H9 (cell line): ENCODE results near the gene PLB1. TPM values are rescaled to one million over a fixed set of nuclear protein-coding genes. Genes with fewer than 3 reads are reported as not detected.

Experiments used
- DNase-seq: peaks from one replicate; pipeline ENCODE4 v3.0.0-alpha.2; 2017
- H2AFZ ChIP-seq: one replicate; pipeline ENCODE4 v1.6.1; 2013; ENCODE audit warnings: mild to moderate bottlenecking, low read length, control low read depth, moderate library complexity
- H2AK5ac ChIP-seq: 2 replicates; pipeline ENCODE4 v1.6.1; 2013; ENCODE audit warnings: low read length, control low read depth, mixed read lengths; ENCODE audit not compliant: insufficient read length
- H2BK120ac ChIP-seq: one replicate; pipeline ENCODE4 v1.6.1; 2013; ENCODE audit warnings: low read depth, mild to moderate bottlenecking, low read length, control low read depth, inconsistent platforms; ENCODE audit not compliant: poor library complexity, severe bottlenecking
- H2BK12ac ChIP-seq: 2 replicates; pipeline ENCODE4 v1.6.1; 2013; ENCODE audit warnings: low read length, control low read depth, mixed read lengths, low read depth; ENCODE audit not compliant: insufficient read length
- H2BK15ac ChIP-seq: 2 replicates; pipeline ENCODE4 v1.6.1; 2013; ENCODE audit warnings: low read depth, low read length, control low read depth
- H2BK20ac ChIP-seq: one replicate; pipeline ENCODE4 v1.6.1; 2013; ENCODE audit warnings: low read depth, mild to moderate bottlenecking, low read length, control low read depth, inconsistent platforms; ENCODE audit not compliant: poor library complexity, severe bottlenecking
- H2BK5ac ChIP-seq: 2 replicates; pipeline ENCODE4 v1.6.1; 2013; ENCODE audit warnings: low read length, control low read depth, mixed read lengths; ENCODE audit not compliant: insufficient read length
- H3K14ac ChIP-seq: 2 replicates; pipeline ENCODE4 v1.6.1; 2013; ENCODE audit warnings: low read length, control low read depth; ENCODE audit not compliant: insufficient read depth
- H3K18ac ChIP-seq: 2 replicates; pipeline ENCODE4 v1.6.1; 2013; ENCODE audit warnings: low read depth, mild to moderate bottlenecking, mixed read lengths, low read length, control low read depth; ENCODE audit not compliant: insufficient read length
- H3K23ac ChIP-seq: 2 replicates; pipeline ENCODE4 v1.6.1; 2013; ENCODE audit warnings: low read length, control low read depth, mixed read lengths, low read depth; ENCODE audit not compliant: insufficient read length
- H3K23me2 ChIP-seq: 2 replicates; pipeline ENCODE4 v1.6.1; 2013; ENCODE audit warnings: low read depth, mild to moderate bottlenecking, mixed read lengths, low read length, control low read depth; ENCODE audit not compliant: insufficient read length, poor library complexity, severe bottlenecking
- H3K27ac ChIP-seq: 2 replicates; pipeline ENCODE4 v1.5.1; 2013; ENCODE audit warnings: low read length, control low read depth, mixed read lengths, low read depth; ENCODE audit not compliant: insufficient read length
- H3K27me3 ChIP-seq: 2 replicates; pipeline ENCODE4 v1.6.1; 2013; ENCODE audit warnings: low read length, control low read depth, inconsistent platforms; ENCODE audit not compliant: insufficient read depth
- H3K4ac ChIP-seq: 2 replicates; pipeline ENCODE4 v1.6.1; 2013; ENCODE audit warnings: low read depth, mild to moderate bottlenecking, control low read depth, inconsistent platforms, low read length, moderate library complexity
- H3K4me1 ChIP-seq: 2 replicates; pipeline ENCODE4 v1.6.1; 2013; ENCODE audit warnings: low read length, control low read depth, inconsistent platforms; ENCODE audit not compliant: insufficient read depth
- H3K4me2 ChIP-seq: 2 replicates; pipeline ENCODE4 v1.6.1; 2013; ENCODE audit warnings: low read length, control low read depth, mixed read lengths; ENCODE audit not compliant: insufficient read length, insufficient read depth
- H3K56ac ChIP-seq: 2 replicates; pipeline ENCODE4 v1.6.1; 2013; ENCODE audit warnings: low read depth, mild to moderate bottlenecking, mixed read lengths, low read length, control low read depth; ENCODE audit not compliant: insufficient read length
- H3K79me1 ChIP-seq: 2 replicates; pipeline ENCODE4 v1.6.1; 2013; ENCODE audit warnings: low read depth, mild to moderate bottlenecking, moderate library complexity, low read length, control low read depth, inconsistent platforms; ENCODE audit not compliant: insufficient read depth, poor library complexity, severe bottlenecking
- H3K79me2 ChIP-seq: 2 replicates; pipeline ENCODE4 v1.6.1; 2013; ENCODE audit warnings: low read length, control low read depth, inconsistent platforms; ENCODE audit not compliant: insufficient read depth
- H3K9ac ChIP-seq: 2 replicates; pipeline ENCODE4 v1.6.1; 2013; ENCODE audit warnings: low read length, control low read depth, mixed read lengths; ENCODE audit not compliant: insufficient read length; ENCODE audit errors: extremely low read depth
- H3K9me3 ChIP-seq: one replicate; pipeline ENCODE4 v1.6.1; 2013; ENCODE audit warnings: low read depth, low read length, inconsistent platforms; ENCODE audit not compliant: control insufficient read depth
- H3T11ph ChIP-seq: one replicate; pipeline ENCODE4 v1.6.1; 2013; ENCODE audit warnings: mild to moderate bottlenecking, low read length, control low read depth, inconsistent platforms
- H4K20me1 ChIP-seq: one replicate; pipeline ENCODE4 v1.6.1; 2013; ENCODE audit not compliant: control insufficient read depth, insufficient read length, insufficient read depth
- H4K5ac ChIP-seq: 2 replicates; pipeline ENCODE4 v1.6.1; 2013; ENCODE audit warnings: low read depth, mild to moderate bottlenecking, mixed read lengths, low read length, control low read depth; ENCODE audit not compliant: insufficient read length
- H4K8ac ChIP-seq: replicated peaks from 2 replicates; pipeline ENCODE4 v1.6.1; 2013; ENCODE audit warnings: low read length, control low read depth, mixed read lengths, low read depth; ENCODE audit not compliant: insufficient read length
- H4K91ac ChIP-seq: 2 replicates; pipeline ENCODE4 v1.6.1; 2013; ENCODE audit warnings: low read depth, mild to moderate bottlenecking, moderate library complexity, mixed read lengths, low read length, control low read depth; ENCODE audit not compliant: insufficient read length
- H3K27ac Mint-ChIP-seq, 3 experiments: 2 replicates in 2 of 3; 3 replicates in 1 of 3; pipeline ENCODE4 v1.8.0; 2020 to 2021; ENCODE audit warnings: mixed read lengths in 3 of 3, mild to moderate bottlenecking in 1 of 3, moderate library complexity in 1 of 3
- H3K27me3 Mint-ChIP-seq: 2 replicates; pipeline ENCODE4 v1.8.0; 2021; ENCODE audit warnings: low read depth, mild to moderate bottlenecking, moderate library complexity, mixed read lengths
- H3K36me3 Mint-ChIP-seq, 3 experiments: 2 replicates in 2 of 3; 3 replicates in 1 of 3; pipeline ENCODE4 v1.8.0; 2020 to 2021; ENCODE audit warnings: low read depth in 3 of 3, mixed read lengths in 3 of 3; ENCODE audit not compliant: insufficient read depth in 1 of 3
- H3K4me1 Mint-ChIP-seq, 2 experiments: 2 replicates each; pipeline ENCODE4 v1.8.0; 2020; ENCODE audit warnings: mixed read lengths in 2 of 2
- H3K4me3 Mint-ChIP-seq, 2 experiments: 2 replicates in 1 of 2; 3 replicates in 1 of 2; pipeline ENCODE4 v1.8.0; 2020 to 2021; ENCODE audit warnings: mild to moderate bottlenecking in 2 of 2, mixed read lengths in 2 of 2, moderate library complexity in 1 of 2
- H3K9me3 Mint-ChIP-seq, 2 experiments: 2 replicates in 1 of 2; 3 replicates in 1 of 2; pipeline ENCODE4 v1.8.0; 2020; ENCODE audit warnings: mild to moderate bottlenecking in 2 of 2, mixed read lengths in 2 of 2, moderate library complexity in 1 of 2
- CTCF ChIP-seq: fragments of 200-600 bp; sonication (generic); conservative IDR thresholded peaks from 3 replicates; pipeline ENCODE4 v1.8.0; 2021; ENCODE audit warnings: antibody characterized with exemption, mild to moderate bottlenecking
- WGBS: extraction: QIAGEN DNeasy Blood & Tissue Kit; methylation state at CpG from one replicate; pipeline ENCODE4 v1.1.7; 2013; ENCODE audit warnings: missing lambda C conversion rate, low lambda C conversion rate, mixed read lengths; ENCODE audit not compliant: insufficient read length; ENCODE audit errors: extremely low coverage; 5-methylcytosine and 5-hydroxymethylcytosine counted together
- total RNA-seq: library from RNA; stranded (reverse); gene quantifications from 2 replicates; pipeline ENCODE4 v1.2.1, GENCODE V29; 2021

The PLB1 gene
- total RNA-seq, 1 experiment from 2014 or later, result not detected

GRCh38 chr2:28545590-28546200 lies 49.8 kb downstream of the PLB1 start:
- Histone ChIP-seq H2AK5ac (no peak overlapping the region), H3K23ac (no peak overlapping the region), H3K23me2 (no peaks in the 10 kb centered on the region), H4K91ac (no peak overlapping the region), H2BK120ac (no peak overlapping the region), H3K4ac (no peak overlapping the region), H3K9ac (no peak overlapping the region), H2BK20ac (no peak overlapping the region), H4K5ac (no peak overlapping the region), H2BK12ac (no peak overlapping the region), H3K79me1 (no peaks in the 10 kb centered on the region), H3K27me3 (no peaks in the 10 kb centered on the region), H2BK5ac (no peak overlapping the region), H3T11ph (no peak overlapping the region), H2AFZ (no peak overlapping the region), H4K8ac (no peak overlapping the region), H4K20me1 (no peaks in the 10 kb centered on the region), H3K27ac (no peak overlapping the region), H3K56ac (no peak overlapping the region), H3K9me3 (no peaks in the 10 kb centered on the region), H3K4me2 (no peak overlapping the region), H3K4me1 (no peaks in the 10 kb centered on the region), H2BK15ac (no peak overlapping the region), H3K14ac (no peak overlapping the region), H3K18ac (no peak overlapping the region), H3K79me2 (no peaks in the 10 kb centered on the region)
- WGBS, result no CpG with 5 or more reads among the region's 9 CpGs
- Mint-ChIP-seq H3K27ac (no peak overlapping the region), H3K36me3 (no peaks in the 10 kb centered on the region), H3K9me3 (no peaks in the 10 kb centered on the region), H3K4me1 (peaks cover 0 to 4% of the 10 kb centered on the region in 2 experiments; a peak in 3 of 4 replicates), H3K27me3 (peaks cover 1% of the 10 kb centered on the region), H3K4me3 (no peak overlapping the region)
- no peak for TF ChIP-seq CTCF
- no peak for DNase-seq
